MCF 10A (cell line): ENCODE data around the gene ARHGAP23. TPM values are rescaled to one million over a fixed set of nuclear protein-coding genes. Genes with fewer than 3 reads are reported as not detected.
A peak's percentile ranks its signal among the peaks of the same experiment; 100 is the strongest.

Experiments
- BruUV-seq: library from RNA; stranded (reverse); fragments of 400-500 nt; replicated peaks from 2 replicates; lab custom pipeline; 2021; lab: Mats Ljungman, UMichigan
- CTCF ChIA-PET: fragments of 300-600 bp; sonication (Branson Sonifier 250); formaldehyde crosslinking; extraction: SDS; loops from one replicate; lab custom pipeline; 2021; ENCODE audit warnings: antibody characterized with exemption, inconsistent platforms; lab: Yijun Ruan, JAX
- POLR2A ChIA-PET: fragments of 300-600, 350-650 bp; sonication (Branson Sonifier 250); formaldehyde crosslinking; extraction: SDS; loops from one replicate; lab custom pipeline; 2020; ENCODE audit warnings: antibody characterized with exemption, inconsistent platforms; lab: Yijun Ruan, JAX
- DNase-seq: peaks from one replicate; pipeline ENCODE4 v3.0.0-alpha.2; 2018; ENCODE audit not compliant: unreplicated experiment
- H3K27ac Mint-ChIP-seq: one replicate; pipeline ENCODE4 v1.8.0; 2022; ENCODE audit warnings: mild to moderate bottlenecking, low read depth, mixed read lengths; ENCODE audit not compliant: unreplicated experiment
- H3K27me3 Mint-ChIP-seq: one replicate; pipeline ENCODE4 v1.8.0; 2022; ENCODE audit warnings: mixed read lengths; ENCODE audit not compliant: insufficient read depth, unreplicated experiment
- H3K36me3 Mint-ChIP-seq: one replicate; pipeline ENCODE4 v1.8.0; 2022; ENCODE audit warnings: mild to moderate bottlenecking, moderate library complexity, mixed read lengths; ENCODE audit not compliant: insufficient read depth, unreplicated experiment
- H3K4me1 Mint-ChIP-seq: one replicate; pipeline ENCODE4 v1.8.0; 2022; ENCODE audit warnings: mixed read lengths; ENCODE audit not compliant: insufficient read depth, unreplicated experiment
- H3K4me3 Mint-ChIP-seq: one replicate; pipeline ENCODE4 v1.8.0; 2022; ENCODE audit warnings: mild to moderate bottlenecking, moderate library complexity, mixed read lengths; ENCODE audit not compliant: unreplicated experiment
- H3K9me3 Mint-ChIP-seq: one replicate; pipeline ENCODE4 v1.8.0; 2022; ENCODE audit warnings: mixed read lengths; ENCODE audit not compliant: unreplicated experiment
- intact Hi-C: fragments of 100-400 bp; cut with micrococcal nuclease; formaldehyde crosslinking; loops from 2 replicates; pipeline ENCODE4 v1.14.1; 2022
- total RNA-seq: library from RNA; stranded (reverse); gene quantifications from 2 replicates; pipeline ENCODE4 v1.2.3, GENCODE V29; 2022
- TF ChIP-seq, protein P1 (sequence below): fragments of 200-600 bp; IDR thresholded peaks from one replicate; pipeline ENCODE4 v1.8.0; 2022; ENCODE audit warnings: antibody characterized with exemption, mild to moderate bottlenecking; ENCODE audit not compliant: unreplicated experiment

ARHGAP23 gene
- total RNA-seq, 1 experiment from 2014 or later, result 23.2 TPM

DNA sequence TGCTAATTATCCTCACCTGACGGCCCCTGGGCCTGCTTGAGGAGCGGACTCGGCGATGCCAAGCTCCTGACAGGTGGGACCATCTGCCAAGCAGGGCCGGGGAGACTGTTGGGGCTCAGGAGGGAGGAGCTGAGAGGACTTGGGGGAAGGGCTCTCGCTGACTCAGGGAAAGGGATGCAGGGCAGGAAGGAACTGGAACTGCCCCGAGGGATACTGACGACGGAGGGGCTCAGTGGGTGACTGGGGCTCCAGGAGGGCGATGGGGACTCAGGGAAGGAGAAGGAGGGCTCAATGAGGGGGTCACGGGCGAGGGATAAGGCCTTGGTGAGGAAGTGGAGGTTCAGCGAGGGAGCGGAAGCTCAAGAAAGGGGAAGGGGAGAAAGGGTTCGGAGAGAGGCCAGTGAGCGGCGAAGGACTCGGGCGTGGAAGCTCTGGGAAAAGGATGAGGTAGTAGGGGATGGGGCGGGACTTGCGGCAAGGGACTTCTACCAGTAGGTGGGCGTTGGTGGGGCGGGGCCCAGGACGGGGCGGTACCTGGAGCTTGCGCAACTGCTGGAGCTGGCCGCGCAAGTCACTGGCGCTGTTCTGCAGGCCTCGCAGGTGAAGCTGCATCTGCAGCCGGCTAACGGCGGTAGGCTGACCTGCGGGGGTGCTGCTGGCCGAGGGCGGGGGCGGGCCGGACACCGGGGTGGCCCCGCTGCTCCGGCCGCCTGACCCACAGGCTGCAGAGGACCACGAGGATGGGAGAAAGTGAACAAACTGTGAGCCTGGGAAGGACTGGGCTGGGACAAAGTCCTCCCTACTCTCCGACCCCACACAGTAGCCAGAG lies 131.0 kb downstream of the ARHGAP23 start:
- Mint-ChIP-seq H3K36me3 (peaks cover 6% of the 10 kb centered on the region), H3K27me3 (peaks cover 10% of the 10 kb centered on the region), H3K9me3 (no peaks in the 10 kb centered on the region), H3K4me3 (peak overlapping the region; percentile 97), H3K4me1 (peaks cover 24% of the 10 kb centered on the region), H3K27ac (peak overlapping the region; percentile 98)
- ChIA-PET CTCF (interaction anchor here (0.6 to 4.3 kb wide), 19 partner anchors 9 to 177 kb away, joined by 3 to 86 read pairs (median 4); no protein-coding TSS in a partner anchor), POLR2A (interaction anchor here (0.5 to 3.3 kb wide), 31 partner anchors 7 to 443 kb away, joined by 3 to 62 read pairs (median 3); partner anchors contain the start of genes EPOP, LASP1 and MLLT6)
- intact Hi-C loops, result no loop called here
- TSS peak; percentile 81 for BruUV-seq
- peak; percentile 93 for DNase-seq
- TF ChIP-seq, protein P1, sequence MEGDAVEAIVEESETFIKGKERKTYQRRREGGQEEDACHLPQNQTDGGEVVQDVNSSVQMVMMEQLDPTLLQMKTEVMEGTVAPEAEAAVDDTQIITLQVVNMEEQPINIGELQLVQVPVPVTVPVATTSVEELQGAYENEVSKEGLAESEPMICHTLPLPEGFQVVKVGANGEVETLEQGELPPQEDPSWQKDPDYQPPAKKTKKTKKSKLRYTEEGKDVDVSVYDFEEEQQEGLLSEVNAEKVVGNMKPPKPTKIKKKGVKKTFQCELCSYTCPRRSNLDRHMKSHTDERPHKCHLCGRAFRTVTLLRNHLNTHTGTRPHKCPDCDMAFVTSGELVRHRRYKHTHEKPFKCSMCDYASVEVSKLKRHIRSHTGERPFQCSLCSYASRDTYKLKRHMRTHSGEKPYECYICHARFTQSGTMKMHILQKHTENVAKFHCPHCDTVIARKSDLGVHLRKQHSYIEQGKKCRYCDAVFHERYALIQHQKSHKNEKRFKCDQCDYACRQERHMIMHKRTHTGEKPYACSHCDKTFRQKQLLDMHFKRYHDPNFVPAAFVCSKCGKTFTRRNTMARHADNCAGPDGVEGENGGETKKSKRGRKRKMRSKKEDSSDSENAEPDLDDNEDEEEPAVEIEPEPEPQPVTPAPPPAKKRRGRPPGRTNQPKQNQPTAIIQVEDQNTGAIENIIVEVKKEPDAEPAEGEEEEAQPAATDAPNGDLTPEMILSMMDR, result no peak

DNA sequence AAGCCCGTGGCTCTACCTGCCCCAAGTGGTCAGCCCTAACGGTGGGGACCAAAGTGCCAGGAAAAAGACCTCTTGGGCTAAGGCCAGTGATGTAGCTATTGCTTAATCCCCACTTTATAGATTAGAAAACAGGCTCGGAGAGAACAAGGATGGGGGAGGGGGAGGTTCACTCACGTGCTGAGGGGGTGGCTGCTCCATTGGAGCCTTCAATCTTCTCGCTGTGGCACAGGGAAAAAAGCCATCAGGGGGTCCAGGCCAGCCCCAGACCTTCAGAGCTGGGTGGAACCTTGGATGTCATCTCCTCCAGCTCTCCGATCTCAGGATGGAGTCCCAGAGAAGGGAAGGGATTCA lies 131.6 kb downstream of the ARHGAP23 start:
- H3K4me1 Mint-ChIP-seq, result peaks cover 18% of the 10 kb centered on the region
- CTCF ChIA-PET, result interaction anchor here (0.7 to 4.3 kb wide), 8 partner anchors 9 to 148 kb away, joined by 3 to 86 read pairs (median 4); no protein-coding TSS in a partner anchor

DNA sequence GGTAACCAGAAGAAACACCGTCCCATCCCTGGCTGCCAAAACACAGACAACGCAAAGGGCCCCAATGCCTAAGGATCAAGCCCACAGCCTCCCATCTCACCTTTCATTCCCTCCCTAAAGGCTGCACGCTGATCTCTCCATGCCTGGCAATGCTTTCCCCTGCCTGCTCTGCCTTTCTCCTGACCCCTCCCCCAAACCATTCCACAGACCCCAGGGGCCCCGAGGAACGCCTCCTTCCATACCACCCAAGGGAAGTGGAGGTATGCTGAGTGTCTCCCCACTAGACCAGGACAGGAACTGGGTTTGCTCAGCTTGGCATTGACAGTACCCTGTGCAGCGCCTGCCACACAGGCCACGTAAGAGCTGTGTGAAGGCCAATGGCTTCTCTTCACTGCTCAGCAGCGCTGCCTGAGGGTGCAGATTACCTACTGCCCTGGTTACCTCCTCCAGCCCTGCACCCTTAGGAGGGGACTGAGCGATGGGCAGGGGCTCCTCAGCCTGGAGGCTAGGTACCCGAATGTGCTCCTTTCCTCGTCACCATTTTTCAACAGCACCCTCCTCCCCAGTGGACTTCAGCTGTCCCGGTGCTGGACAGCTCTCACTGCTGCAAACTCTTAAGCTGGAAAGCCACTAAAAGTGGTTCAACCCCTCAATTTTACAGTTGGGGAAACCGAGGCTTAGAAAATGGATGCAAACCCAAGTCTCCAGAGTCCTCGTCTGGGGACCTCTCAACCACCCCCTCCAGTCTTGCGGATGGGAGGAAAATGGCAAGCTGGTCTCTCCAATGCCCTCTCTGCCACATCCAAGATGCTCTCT lies 132.4 kb downstream of the ARHGAP23 start:
- Mint-ChIP-seq H3K9me3 (no peaks in the 10 kb centered on the region), H3K36me3 (peaks cover 2% of the 10 kb centered on the region), H3K27ac (no peak overlapping the region), H3K27me3 (peaks cover 24% of the 10 kb centered on the region), H3K4me3 (peak overlapping the region; percentile 25), H3K4me1 (peaks cover 16% of the 10 kb centered on the region)
- intact Hi-C loops, result no loop called here
- DNase-seq, result peak; percentile 27
- CTCF ChIA-PET, result interaction anchor here (1.0 to 4.3 kb wide), 3 partner anchors 16 to 21 kb away, joined by 3 to 86 read pairs (median 4); no protein-coding TSS in a partner anchor
- BruUV-seq, result no TSS peak
- POLR2A ChIA-PET, result interaction anchor here (0.9 to 3.3 kb wide), 2 partner anchors 20 to 24 kb away, joined by 3 to 62 read pairs; no protein-coding TSS in a partner anchor
- TF ChIP-seq, protein P1, result no peak

More for the DNA sequence above, 131.6 kb downstream of the ARHGAP23 start:
- Mint-ChIP-seq H3K36me3 (peaks cover 6% of the 10 kb centered on the region), H3K27me3 (peaks cover 16% of the 10 kb centered on the region), H3K27ac (no peak overlapping the region), H3K9me3 (no peaks in the 10 kb centered on the region), H3K4me3 (peak overlapping the region; percentile 97)
- POLR2A ChIA-PET, result interaction anchor here (0.5 to 3.3 kb wide), 11 partner anchors 9 to 244 kb away, joined by 3 to 62 read pairs (median 5); partner anchors contain the start of genes EPOP and MLLT6
- intact Hi-C loops, result no loop called here
- BruUV-seq, result no TSS peak
- TF ChIP-seq, protein P1, result no peak
- DNase-seq, result no peak
